NCI-H2081 treated with DMSO at 0.1 percent for 48 hours (cell line): ENCODE results near the gene SLC10A7.

Experiments
- DNase-seq: peaks from one replicate; lab custom pipeline; 2025; lab: John Stamatoyannopoulos, UW

SLC10A7 gene

GRCh38 chr4:146256328-146256727 lies 265.4 kb downstream of the SLC10A7 start:
- peak; percentile 1 for DNase-seq

- no peak for DNase-seq
These were observed 265.9 kb downstream of the SLC10A7 start for GRCh38 chr4:146255874-146256273.

GRCh38 chr4:146255463-146255862 lies 266.3 kb downstream of the SLC10A7 start:
- no peak for DNase-seq

- no peak for DNase-seq
These were observed 268.6 kb downstream of the SLC10A7 start for GRCh38 chr4:146252969-146253611.

- no peak for DNase-seq
These were observed 274.4 kb downstream of the SLC10A7 start for GRCh38 chr4:146247356-146247755.

- DNase-seq = no peak
These were observed 275.4 kb downstream of the SLC10A7 start for GRCh38 chr4:146246381-146246780.

- no peak for DNase-seq
These were observed 275.9 kb downstream of the SLC10A7 start for GRCh38 chr4:146245850-146246249.

GRCh38 chr4:146245246-146245645 lies 276.5 kb downstream of the SLC10A7 start:
- DNase-seq = no peak

- DNase-seq = no peak
These were observed 277.2 kb downstream of the SLC10A7 start for GRCh38 chr4:146244496-146244895.

- DNase-seq = no peak
These were observed 277.9 kb downstream of the SLC10A7 start for GRCh38 chr4:146243883-146244277.

GRCh38 chr4:146243141-146243882 lies 278.4 kb downstream of the SLC10A7 start:
- DNase-seq = no peak

- no peak for DNase-seq
These were observed 283.6 kb downstream of the SLC10A7 start for GRCh38 chr4:146238107-146238506.

- no peak for DNase-seq
These were observed 284.6 kb downstream of the SLC10A7 start for GRCh38 chr4:146237092-146237491.

GRCh38 chr4:146236216-146236615 lies 285.5 kb downstream of the SLC10A7 start:
- DNase-seq = no peak

GRCh38 chr4:146235654-146236177 lies 286.0 kb downstream of the SLC10A7 start:
- no peak for DNase-seq

- no peak for DNase-seq
These were observed 289.5 kb downstream of the SLC10A7 start for GRCh38 chr4:146232131-146232722.

GRCh38 chr4:146229406-146229805 lies 292.3 kb downstream of the SLC10A7 start:
- DNase-seq = no peak

- DNase-seq = no peak
These were observed 297.3 kb downstream of the SLC10A7 start for GRCh38 chr4:146224326-146224966.

- DNase-seq = no peak
These were observed 299.4 kb downstream of the SLC10A7 start for GRCh38 chr4:146222313-146222712.

- DNase-seq = no peak
These were observed 307.5 kb downstream of the SLC10A7 start, which contains the start of gene REELD1 for GRCh38 chr4:146214238-146214637. Gene REELD1, plus strand, starts transcription at chr4:146214538. Its CDS starts 2,415 bp downstream, at chr4:146216953.

GRCh38 chr4:146212781-146213180 lies 309.0 kb downstream of the SLC10A7 start:
- DNase-seq = no peak

- DNase-seq = no peak
These were observed 310.3 kb downstream of the SLC10A7 start for GRCh38 chr4:146211440-146211839.
